Adrenal gland (tissue), 12 donors: ENCODE data around the gene CNTD1. TPM values are rescaled to one million over a fixed set of nuclear protein-coding genes. Genes with fewer than 3 reads are reported as not detected.

ENCODE experiments used
- DNase-seq, 7 donors: peaks; one replicate each; pipeline ENCODE4 v3.0.0-alpha.2; 2019 to 2020
- H3K27ac ChIP-seq, 5 donors: fragments of 200-600 bp; sonication (generic) in 4 of 5; 1 replicate in 3 of 5; 2 replicates in 2 of 5; pipeline versions ENCODE4 v1.5.1 to v1.8.0; 2016 to 2020; ENCODE audit warnings: mild to moderate bottlenecking in 1 of 5
- H3K27me3 ChIP-seq: fragments of 200-600 bp; 2 replicates; pipeline ENCODE4 v1.8.0; 2021
- H3K36me3 ChIP-seq, 2 donors: fragments of 200-600 bp; replicated peaks in 1 of 2; 1 replicate in 1 of 2; 2 replicates in 1 of 2; pipeline versions ENCODE4 v1.5.1 to v1.8.0; 2018 to 2022
- H3K4me1 ChIP-seq, 2 donors: fragments of 200-600 bp; replicated peaks in 1 of 2; 1 replicate in 1 of 2; 2 replicates in 1 of 2; pipeline versions ENCODE4 v1.5.1 to v1.8.0; 2018 to 2021
- H3K4me3 ChIP-seq, 4 donors: fragments of 200-600 bp; sonication (generic) in 3 of 4; one replicate each; pipeline ENCODE4 v1.5.1; 2016 to 2018
- H3K9me3 ChIP-seq, 3 donors: fragments of 200-600 bp; sonication (generic) in 1 of 3; replicated peaks in 1 of 3; 1 replicate in 2 of 3; 2 replicates in 1 of 3; pipeline versions ENCODE4 v1.5.1 to v1.8.0; 2016 to 2021
- POLR2A ChIP-seq, 2 donors: fragments of 450-650 bp; IDR thresholded peaks; one replicate each; pipeline ENCODE4 v1.6.1; 2017; ENCODE audit warnings: antibody characterized with exemption in 2 of 2, mild to moderate bottlenecking in 2 of 2, moderate library complexity in 1 of 2
- WGBS, 4 donors: extraction: QIAGEN DNeasy Blood & Tissue Kit in 2 of 4; methylation state at CpG; one replicate each; pipeline versions ENCODE4 v1.1.5 to v1.1.7; 2013 to 2017; 5-methylcytosine and 5-hydroxymethylcytosine counted together
- intact Hi-C, 2 donors: fragments of 100-400 bp; cut with DNase I; formaldehyde crosslinking; loops; one replicate each; pipeline versions ENCODE4 v1.14.1 to v1.15.0; 2022 to 2023
- polyA plus RNA-seq, 3 donors: library from polyadenylated mRNA; stranded (reverse); fragments of 200-250 nt in 2 of 3; fragments of 350-450 nt in 1 of 3; fragmentation: Illumina TruSeq in 1 of 3; extraction: RNeasy Lipid Tissue Mini Kit (QIAGEN cat#74804) in 1 of 3; gene quantifications; one replicate each; pipeline ENCODE4 v1.2.3, GENCODE V29; 2013 to 2014
- total RNA-seq, 9 donors: library from RNA; depleted of rRNA in 4 of 9; stranded (reverse); fragments of >200 nt in 4 of 9; fragments of 120-200 nt in 1 of 9; fragmentation: NEBNext Ultra II Directional in 1 of 9; extraction: Animal tissue kit (Norgen Biotek cat#: 25700) in 1 of 9; gene quantifications; one replicate each; pipeline versions ENCODE4 v1.1.0 to v1.2.4, GENCODE V29; 2013 to 2023
- TF ChIP-seq, protein P1 (sequence below), 6 experiments: fragments of 450-650 bp in 4 of 6; fragments of 200-600 bp in 2 of 6; sonication (generic) in 1 of 6; IDR thresholded peaks; 1 replicate in 5 of 6; 2 replicates in 1 of 6; pipeline versions ENCODE4 v1.5.1 to v1.8.0; 2016 to 2021; ENCODE audit warnings: antibody characterized with exemption in 6 of 6, mild to moderate bottlenecking in 2 of 6, moderate library complexity in 1 of 6
- donor health status: healthy with polysubstance abuse.
- donor health status: Bipolar disorder and iron deficiency.
- donor health status: DM: yes; HTN: yes; CAD: no.
- donor health status: DM: no; HTN: no; CAD: no.
- donor health status: DM: no; HTN: no; CAD: no.
- donor health status: DM: yes; HTN: yes; CAD: no.

The CNTD1 gene
- total and polyA plus RNA-seq, 12 donors, result 0.24 to 8.2 (median 0.32) TPM; not detected in 5

DNA sequence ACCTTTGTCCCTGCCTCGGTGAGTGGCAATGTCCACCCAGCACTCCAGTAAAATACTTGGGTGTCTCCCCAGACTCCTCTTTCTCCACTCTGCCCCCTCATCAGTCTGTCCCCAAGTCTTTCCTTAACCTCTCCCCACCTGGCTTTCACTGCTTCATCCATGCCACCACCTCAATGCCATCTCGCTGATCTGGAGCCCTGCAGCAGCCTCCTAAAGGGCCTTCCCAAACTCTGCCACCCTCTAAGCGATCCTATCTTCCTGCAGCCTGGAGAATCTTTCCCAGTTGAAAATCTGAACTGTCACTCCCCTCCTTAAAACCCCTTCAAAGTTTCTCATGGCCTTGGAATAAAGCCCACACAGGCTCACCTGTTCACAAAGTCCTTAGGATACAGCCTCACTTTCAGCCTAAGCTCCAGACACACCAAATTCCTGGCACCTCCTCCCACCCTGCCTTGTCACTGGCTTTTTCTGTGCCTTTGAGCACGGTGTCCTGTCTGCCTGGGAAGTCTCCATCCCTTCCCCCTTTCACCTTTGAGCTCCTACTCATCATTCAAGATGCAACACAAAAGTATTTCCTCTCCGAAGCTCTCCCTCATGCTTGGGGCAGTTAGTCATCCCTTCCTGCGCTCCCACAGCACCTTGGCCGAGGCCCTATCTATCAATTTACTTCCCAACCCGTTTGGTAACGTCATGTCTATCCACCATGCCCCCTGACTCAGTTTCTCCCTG, 15.4 kb upstream of the CNTD1 start:
- Histone ChIP-seq H3K9me3 (no peaks in the 10 kb centered on the region), H3K4me3 (no peak overlapping the region), H3K36me3 (peaks cover 0 to 16% of the 10 kb centered on the region in 2 donors), H3K27ac (no peak overlapping the region), H3K27me3 (peaks cover 59% of the 10 kb centered on the region), H3K4me1 (peaks cover 0 to 16% of the 10 kb centered on the region in 2 donors)
- TF ChIP-seq, protein P1, sequence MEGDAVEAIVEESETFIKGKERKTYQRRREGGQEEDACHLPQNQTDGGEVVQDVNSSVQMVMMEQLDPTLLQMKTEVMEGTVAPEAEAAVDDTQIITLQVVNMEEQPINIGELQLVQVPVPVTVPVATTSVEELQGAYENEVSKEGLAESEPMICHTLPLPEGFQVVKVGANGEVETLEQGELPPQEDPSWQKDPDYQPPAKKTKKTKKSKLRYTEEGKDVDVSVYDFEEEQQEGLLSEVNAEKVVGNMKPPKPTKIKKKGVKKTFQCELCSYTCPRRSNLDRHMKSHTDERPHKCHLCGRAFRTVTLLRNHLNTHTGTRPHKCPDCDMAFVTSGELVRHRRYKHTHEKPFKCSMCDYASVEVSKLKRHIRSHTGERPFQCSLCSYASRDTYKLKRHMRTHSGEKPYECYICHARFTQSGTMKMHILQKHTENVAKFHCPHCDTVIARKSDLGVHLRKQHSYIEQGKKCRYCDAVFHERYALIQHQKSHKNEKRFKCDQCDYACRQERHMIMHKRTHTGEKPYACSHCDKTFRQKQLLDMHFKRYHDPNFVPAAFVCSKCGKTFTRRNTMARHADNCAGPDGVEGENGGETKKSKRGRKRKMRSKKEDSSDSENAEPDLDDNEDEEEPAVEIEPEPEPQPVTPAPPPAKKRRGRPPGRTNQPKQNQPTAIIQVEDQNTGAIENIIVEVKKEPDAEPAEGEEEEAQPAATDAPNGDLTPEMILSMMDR (IDR thresholded peaks at IDR 0.05), result no peak
- TF ChIP-seq POLR2A (IDR thresholded peaks at IDR 0.05), result no peak
- intact Hi-C loops, result no loop called here
- no peak for DNase-seq
- 19 to 38% (median 20%) methylated on average over 9 of the region's 9 CpGs for WGBS, 4 donors

DNA sequence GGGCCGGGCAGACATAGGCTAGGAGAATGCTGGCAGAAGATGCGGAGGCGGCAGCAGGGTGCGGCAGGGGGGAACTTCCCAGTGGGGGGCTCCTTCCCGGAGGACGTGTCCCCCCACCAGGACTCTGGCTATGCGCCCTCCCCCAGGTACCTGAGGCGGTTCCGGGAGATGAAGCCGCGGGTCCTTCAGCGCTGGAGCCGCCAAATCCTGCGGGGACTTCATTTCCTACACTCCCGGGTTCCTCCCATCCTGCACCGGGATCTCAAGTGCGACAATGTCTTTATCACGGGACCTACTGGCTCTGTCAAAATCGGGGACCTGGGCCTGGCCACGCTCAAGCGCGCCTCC, 14.9 kb upstream of the CNTD1 start:
- Histone ChIP-seq H3K9me3 (no peaks in the 10 kb centered on the region), H3K27ac (no peak overlapping the region), H3K27me3 (peaks cover 59% of the 10 kb centered on the region), H3K36me3 (peaks cover 0 to 10% of the 10 kb centered on the region in 2 donors), H3K4me3 (no peak overlapping the region), H3K4me1 (peaks cover 0 to 16% of the 10 kb centered on the region in 2 donors)
- TF ChIP-seq POLR2A (IDR thresholded peaks at IDR 0.05), result no peak
- TF ChIP-seq, protein P1 (IDR thresholded peaks at IDR 0.05), result no peak
- intact Hi-C loops, result no loop called here
- 2 to 30% (median 16%) methylated on average over 10 to 22 of the region's 22 CpGs for WGBS, 4 donors
- DNase-seq, result no peak

DNA sequence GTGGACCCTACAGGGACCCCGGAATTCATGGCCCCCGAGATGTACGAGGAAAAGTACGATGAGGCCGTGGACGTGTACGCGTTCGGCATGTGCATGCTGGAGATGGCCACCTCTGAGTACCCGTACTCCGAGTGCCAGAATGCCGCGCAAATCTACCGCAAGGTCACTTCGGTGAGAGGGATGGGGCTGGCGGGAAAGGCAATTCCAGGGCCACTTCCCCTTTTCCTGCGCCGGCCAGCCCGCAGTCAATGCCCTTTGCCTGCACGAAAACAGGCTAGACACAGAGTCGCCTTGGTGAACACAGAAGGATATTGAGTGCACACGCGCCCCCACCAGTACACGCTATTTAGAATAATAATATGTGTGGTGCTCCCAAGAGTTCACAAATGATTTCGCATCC, 14.3 kb upstream of the CNTD1 start:
- DNase-seq, result no peak
- Histone ChIP-seq H3K36me3 (peaks cover 0 to 4% of the 10 kb centered on the region in 2 donors), H3K27me3 (peaks cover 59% of the 10 kb centered on the region), H3K27ac (no peak overlapping the region), H3K9me3 (no peaks in the 10 kb centered on the region), H3K4me3 (no peak overlapping the region), H3K4me1 (peaks cover 0 to 16% of the 10 kb centered on the region in 2 donors)
- WGBS, 4 donors, result 9 to 20% (median 16%) methylated on average over 23 to 25 of the region's 25 CpGs
- intact Hi-C loops, result no loop called here
- TF ChIP-seq, protein P1 (IDR thresholded peaks at IDR 0.05), result no peak
- TF ChIP-seq POLR2A (IDR thresholded peaks at IDR 0.05), result no peak

DNA sequence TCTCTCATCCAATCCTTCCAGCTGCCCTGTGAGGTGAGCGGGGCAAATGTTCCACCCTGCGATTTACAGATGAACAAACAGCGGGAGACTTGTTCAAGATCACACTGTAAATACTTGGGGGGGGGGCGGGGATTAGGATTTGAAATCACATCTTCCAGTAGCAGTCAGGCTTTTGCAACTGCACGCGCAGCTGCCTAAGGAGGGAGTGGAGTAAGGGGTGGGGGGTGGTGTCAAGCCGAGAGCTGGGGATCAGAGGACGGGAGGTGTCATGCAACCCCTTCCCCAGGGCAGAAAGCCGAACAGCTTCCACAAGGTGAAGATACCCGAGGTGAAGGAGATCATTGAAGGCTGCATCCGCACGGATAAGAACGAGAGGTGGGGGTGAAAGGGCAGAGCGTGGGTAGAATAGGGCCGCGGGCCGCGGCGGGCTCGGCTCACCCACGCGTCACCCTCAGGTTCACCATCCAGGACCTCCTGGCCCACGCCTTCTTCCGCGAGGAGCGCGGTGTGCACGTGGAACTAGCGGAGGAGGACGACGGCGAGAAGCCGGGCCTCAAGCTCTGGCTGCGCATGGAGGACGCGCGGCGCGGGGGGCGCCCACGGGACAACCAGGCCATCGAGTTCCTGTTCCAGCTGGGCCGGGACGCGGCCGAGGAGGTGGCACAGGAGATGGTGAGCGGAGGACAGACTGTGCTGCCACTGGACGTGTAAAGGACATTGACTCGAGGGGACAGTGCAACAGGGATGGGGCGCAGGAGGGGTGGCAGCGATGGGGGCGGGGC, 13.7 kb upstream of the CNTD1 start:
- TF ChIP-seq, protein P1 (IDR thresholded peaks at IDR 0.05), result no peak
- TF ChIP-seq POLR2A (IDR thresholded peaks at IDR 0.05), result no peak
- Histone ChIP-seq H3K9me3 (no peaks in the 10 kb centered on the region), H3K36me3 (no peaks in the 10 kb centered on the region), H3K4me1 (peaks cover 0 to 15% of the 10 kb centered on the region in 2 donors), H3K4me3 (no peak overlapping the region), H3K27ac (no peak overlapping the region), H3K27me3 (peaks cover 59% of the 10 kb centered on the region)
- no peak for DNase-seq
- intact Hi-C loops, result no loop called here
- WGBS, 4 donors, result 14 to 27% (median 18%) methylated on average over 23 to 52 of the region's 52 CpGs
